ENCODE results near the gene RBM20. TPM values are rescaled to one million over a fixed set of nuclear protein-coding genes. Genes with fewer than 3 reads are reported as not detected.

Gene RBM20
- total and polyA plus RNA-seq, 2 of the 13 experiments (the other 11 are each of a cell fraction or from before 2014, with no cell fraction given): 0.02 to 0.22 TPM

- TF ChIP-seq ZBED4 (CRISPR knock-in tag; IDR thresholded peaks at IDR 0.05; ENCODE audit: borderline replicate concordance): no peak
- TF ChIP-seq ATF5 (CRISPR knock-in tag; IDR thresholded peaks at IDR 0.05; ENCODE audit: low read depth): no peak
Observed at GRCh38 chr10:110781139-110781538, 137.0 kb downstream of the RBM20 start (continued).

- in situ Hi-C loops (cut with HindIII; ENCODE audit: extremely low pct_ligation_motif_present, low pct_unique_long_range_greater_than_20kb): no loop called here
- H3K27ac ChIP-seq (ENCODE audit: extremely low read length, insufficient read depth, low read length): no peak overlapping the region
- TF ChIP-seq HNRNPH1 (optimal IDR thresholded peaks at IDR 0.05; ENCODE audit: low read depth, low read length) (no peak), FOSL2 (CRISPR knock-in tag; IDR thresholded peaks at IDR 0.05) (peak; percentile 48; the same call in 1 of the 2 replicates)
- intact Hi-C loops (cut with micrococcal nuclease; ENCODE audit: unreplicated experiment): no loop called here
- DNase-seq (ENCODE audit: low spot score): no peak
- no TSS peak for BruUV-seq (replicated peaks)
- CTCF ChIA-PET (ENCODE audit: low intra/inter-chr PET ratio, low total read pairs): no interaction called here
- H4K20me1 ChIP-seq (ENCODE audit: insufficient read depth, low read length): no peaks in the 10 kb centered on the region
- H3K79me2 ChIP-seq (ENCODE audit: insufficient read depth, low read length): no peaks in the 10 kb centered on the region
- no peak overlapping the region for H2AFZ ChIP-seq (ENCODE audit: low read length)
- no peaks in the 10 kb centered on the region for H3K9me3 ChIP-seq (ENCODE audit: low read length)
- no peak overlapping the region for H3K9ac ChIP-seq (ENCODE audit: insufficient read depth, low read depth, low read length)
- no peaks in the 10 kb centered on the region for H3K36me3 ChIP-seq (replicated peaks in 1 of 2; ENCODE audit: control insufficient read depth in 1 of 2, insufficient read depth in 2 of 2, low read length in 2 of 2)
- no peak for ATAC-seq
- H3K27me3 ChIP-seq (ENCODE audit: control insufficient read depth in 1 of 2, insufficient read depth in 2 of 2, low read length in 2 of 2): peaks cover 0 to 5% of the 10 kb centered on the region in 2 experiments; a peak in 2 of 5 replicates
- no peak overlapping the region for H3K4me2 ChIP-seq (ENCODE audit: low read depth, low read length)
- no peak overlapping the region for H3K4me3 ChIP-seq (replicated peaks in 1 of 3; ENCODE audit: insufficient read depth in 1 of 3, low read depth in 2 of 3, low read length in 3 of 3)
- FAIRE-seq: no peak
- POLR2A ChIA-PET: no interaction called here
- WGBS (ENCODE audit: low lambda C conversion rate): 7% methylated on average over 2 of the region's 2 CpGs
- H3K4me1 ChIP-seq (ENCODE audit: insufficient read depth, low read length): peaks cover 18% of the 10 kb centered on the region
Observed at GRCh38 chr10:110782616-110783015, 138.5 kb downstream of the RBM20 start.
